ENCODE results near the gene KRT38.

Gene KRT38

DNA sequence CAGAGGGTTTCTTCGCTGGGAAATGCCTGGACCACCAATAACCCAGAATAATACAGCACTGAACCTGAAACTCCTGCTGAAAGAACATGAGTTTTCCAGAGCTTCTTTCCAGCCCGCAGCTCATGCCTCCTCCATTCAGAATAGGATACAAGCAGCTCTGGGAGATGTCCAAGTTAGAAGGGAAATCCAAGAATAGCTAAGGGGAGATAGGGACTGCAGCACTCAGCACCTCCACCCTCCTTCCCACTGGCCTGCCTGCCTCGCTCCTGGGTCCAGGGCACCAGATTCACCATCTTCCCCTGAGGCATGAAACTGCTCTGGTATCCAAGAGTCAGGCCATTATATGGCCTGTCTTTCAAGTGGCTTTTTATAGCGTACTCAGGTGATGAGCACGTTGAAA lies 47.5 kb downstream of the KRT38 start:
- no peak for DNase-seq

GRCh38 chr17:41392278-41392677 lies 48.5 kb downstream of the KRT38 start:
- DNase-seq: no peak

GRCh38 chr17:41391535-41391934 lies 49.2 kb downstream of the KRT38 start:
- no peak for DNase-seq

DNA sequence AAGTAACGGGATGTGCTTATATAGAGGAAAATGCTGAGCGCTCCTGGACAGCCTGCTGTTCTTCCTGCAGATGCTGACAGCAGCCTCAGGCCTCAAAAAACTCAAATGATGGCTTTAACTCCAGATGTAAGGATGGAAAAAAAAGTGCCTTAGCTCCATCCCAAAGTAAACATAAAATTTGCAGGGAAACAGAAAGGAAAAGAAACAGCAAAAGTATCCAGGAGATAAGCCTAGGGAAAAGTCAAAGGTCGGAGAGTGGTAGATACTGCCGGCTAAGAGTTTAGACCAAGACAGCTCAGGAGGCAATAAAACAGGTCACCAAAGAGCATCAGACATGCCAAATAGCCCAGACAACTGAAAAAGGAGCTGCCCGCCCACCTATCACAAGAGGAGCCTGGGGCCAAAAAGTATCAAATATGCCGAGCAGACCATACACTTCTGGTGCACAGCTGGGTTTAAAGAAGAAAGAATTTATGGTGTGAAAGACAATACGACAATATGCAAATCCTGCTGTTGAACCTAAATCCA lies 50.3 kb downstream of the KRT38 start:
- no peak for DNase-seq

GRCh38 chr17:41387670-41388069 lies 53.1 kb downstream of the KRT38 start:
- no peak for DNase-seq

GRCh38 chr17:41386227-41386626 lies 54.6 kb downstream of the KRT38 start:
- no peak for DNase-seq

All from NCI-H524 (cell line).